H1 (cell line): Measurements from ENCODE around the gene NABP2. TPM values are rescaled to one million over a fixed set of nuclear protein-coding genes. Genes with fewer than 3 reads are reported as not detected.
"Not testable (repeated sequence)": the region's sequence is repeated elsewhere in the genome, so short reads cannot be mapped to it uniquely, and the experiment has no call there.

ENCODE experiments used
- CTCF ChIA-PET: fragments of 300-600 bp; sonication (Branson Sonifier 250); formaldehyde crosslinking; loops from one replicate; lab custom pipeline; 2021; ENCODE audit not compliant: partially characterized antibody; lab: Charles Lee
- POLR2A ChIA-PET: fragments of 300-600 bp; sonication (Branson Sonifier 250); formaldehyde crosslinking; loops from one replicate; lab custom pipeline; 2021; ENCODE audit warnings: inconsistent platforms; ENCODE audit not compliant: partially characterized antibody; lab: Charles Lee
- DNase-seq, 2 experiments: peaks; one replicate each; pipeline versions ENCODE4 v3.0.0 to v3.0.0-alpha.2; 2010 to 2022; ENCODE audit warnings: low spot score in 2 of 2, low read depth in 1 of 2, mixed read lengths in 1 of 2
- FAIRE-seq: peaks from 2 replicates; lab custom pipeline; 2011; peaks lifted over from hg19 to GRCh38; lab: Jason Lieb, UNC
- H2AFZ ChIP-seq: 2 replicates; pipeline ENCODE4 v1.8.1; 2012; ENCODE audit warnings: low read length, inconsistent platforms
- H2AK5ac ChIP-seq: 2 replicates; pipeline ENCODE4 v1.6.1; 2013; ENCODE audit warnings: low read depth, low read length
- H2BK120ac ChIP-seq: replicated peaks from 2 replicates; pipeline ENCODE3; 2013; ENCODE audit warnings: low read depth, low read length, inconsistent platforms
- H2BK12ac ChIP-seq: 2 replicates; pipeline ENCODE4 v1.6.1; 2013; ENCODE audit warnings: low read depth, low read length
- H2BK15ac ChIP-seq: 2 replicates; pipeline ENCODE4 v1.6.1; 2013; ENCODE audit warnings: low read length
- H2BK20ac ChIP-seq: 2 replicates; pipeline ENCODE4 v1.6.1; 2013; ENCODE audit warnings: low read length
- H2BK5ac ChIP-seq: 2 replicates; pipeline ENCODE4 v1.6.1; 2013; ENCODE audit warnings: low read depth, low read length
- H3K14ac ChIP-seq: 2 replicates; pipeline ENCODE4 v1.6.1; 2013; ENCODE audit warnings: inconsistent platforms; ENCODE audit not compliant: insufficient read length
- H3K18ac ChIP-seq: 2 replicates; pipeline ENCODE4 v1.6.1; 2013; ENCODE audit warnings: low read length; ENCODE audit errors: extremely low read depth
- H3K23ac ChIP-seq: 2 replicates; pipeline ENCODE4 v1.6.1; 2013; ENCODE audit warnings: inconsistent platforms; ENCODE audit not compliant: insufficient read length
- H3K23me2 ChIP-seq: 2 replicates; pipeline ENCODE4 v1.6.1; 2013; ENCODE audit warnings: low read depth, low read length
- H3K27ac ChIP-seq: 2 replicates; pipeline ENCODE4 v1.6.1; 2011; ENCODE audit warnings: low read depth, low read length, inconsistent platforms
- H3K27me3 ChIP-seq, 4 experiments: replicated peaks in 1 of 4; 1 replicate in 1 of 4; 2 replicates in 3 of 4; pipeline versions ENCODE4 v1.6.1 to v1.8.1; 2011 to 2013; ENCODE audit warnings: low read length in 3 of 4, mild to moderate bottlenecking in 3 of 4, inconsistent platforms in 2 of 4, mixed read lengths in 2 of 4, moderate library complexity in 1 of 4; ENCODE audit not compliant: control insufficient read depth in 3 of 4, insufficient read depth in 3 of 4; ENCODE audit errors: extremely low read depth in 1 of 4
- H3K36me3 ChIP-seq, 4 experiments: 2 replicates each; pipeline versions ENCODE4 v1.6.1 to v1.8.1; 2011 to 2013; ENCODE audit warnings: mild to moderate bottlenecking in 4 of 4, low read length in 3 of 4, moderate library complexity in 2 of 4, control low read depth in 1 of 4, inconsistent platforms in 1 of 4; ENCODE audit not compliant: insufficient read depth in 4 of 4, control insufficient read depth in 2 of 4
- H3K4ac ChIP-seq: replicated peaks from 2 replicates; pipeline ENCODE3; 2013; ENCODE audit warnings: low read length, low read depth, mixed read lengths, inconsistent platforms; ENCODE audit not compliant: insufficient read length
- H3K4me1 ChIP-seq, 4 experiments: replicated peaks in 1 of 4; 1 replicate in 1 of 4; 2 replicates in 3 of 4; pipeline versions ENCODE4 v1.6.1 to v1.8.1; 2011 to 2013; ENCODE audit warnings: low read length in 3 of 4, inconsistent platforms in 2 of 4, mixed read lengths in 1 of 4; ENCODE audit not compliant: insufficient read depth in 4 of 4, control insufficient read depth in 3 of 4
- H3K4me2 ChIP-seq, 2 experiments: 2 replicates each; pipeline versions ENCODE4 v1.6.1 to v1.8.1; 2011 to 2013; ENCODE audit warnings: low read depth in 2 of 2, low read length in 2 of 2, control low read depth in 1 of 2, inconsistent platforms in 1 of 2, mild to moderate bottlenecking in 1 of 2; ENCODE audit not compliant: insufficient read depth in 1 of 2
- H3K4me3 ChIP-seq, 4 experiments: fragments of 200-600, 300-600 bp in 1 of 4; sonication (generic), shearing (Covaris generic), sonication (Bioruptor Twin) in 1 of 4; 2 replicates each; pipeline versions ENCODE4 v1.5.1 to v1.8.1; 2011 to 2016; ENCODE audit warnings: low read length in 4 of 4, low read depth in 3 of 4, control low read depth in 2 of 4, inconsistent platforms in 2 of 4, mild to moderate bottlenecking in 2 of 4, mixed read lengths in 1 of 4, moderate library complexity in 1 of 4; ENCODE audit not compliant: insufficient read depth in 2 of 4; ENCODE audit errors: extremely low read depth in 1 of 4
- H3K56ac ChIP-seq: replicated peaks from 2 replicates; pipeline ENCODE3; 2013; ENCODE audit warnings: low read depth, mild to moderate bottlenecking, mixed read lengths, low read length, inconsistent platforms; ENCODE audit not compliant: insufficient read length
- H3K79me1 ChIP-seq: 2 replicates; pipeline ENCODE4 v1.6.1; 2013; ENCODE audit warnings: low read depth, low read length, control low read depth
- H3K79me2 ChIP-seq, 2 experiments: 2 replicates each; pipeline versions ENCODE4 v1.6.1 to v1.8.1; 2012 to 2013; ENCODE audit warnings: low read length in 2 of 2, mild to moderate bottlenecking in 2 of 2, inconsistent platforms in 1 of 2; ENCODE audit not compliant: insufficient read depth in 2 of 2, control insufficient read depth in 1 of 2
- H3K9ac ChIP-seq, 4 experiments: replicated peaks in 1 of 4; 1 replicate in 1 of 4; 2 replicates in 3 of 4; pipeline versions ENCODE4 v1.6.1 to v1.8.1; 2011 to 2013; ENCODE audit warnings: low read depth in 3 of 4, low read length in 3 of 4, control low read depth in 2 of 4, mild to moderate bottlenecking in 2 of 4, moderate library complexity in 2 of 4, inconsistent platforms in 1 of 4; ENCODE audit errors: extremely low read depth in 1 of 4
- H3K9me3 ChIP-seq, 2 experiments: 2 replicates each; pipeline versions ENCODE4 v1.6.1 to v1.8.1; 2012 to 2013; ENCODE audit warnings: mild to moderate bottlenecking in 2 of 2, moderate library complexity in 2 of 2, control low read depth in 1 of 2, inconsistent platforms in 1 of 2, low read depth in 1 of 2, low read length in 1 of 2, mixed read lengths in 1 of 2; ENCODE audit not compliant: insufficient read depth in 2 of 2
- H4K20me1 ChIP-seq, 2 experiments: replicated peaks in 1 of 2; 2 replicates each; pipeline versions ENCODE3 to v1.8.1; 2011 to 2013; ENCODE audit warnings: inconsistent platforms in 2 of 2, low read length in 2 of 2, mild to moderate bottlenecking in 1 of 2; ENCODE audit not compliant: insufficient read depth in 2 of 2, control insufficient read depth in 1 of 2
- H4K5ac ChIP-seq: 2 replicates; pipeline ENCODE4 v1.6.1; 2013; ENCODE audit warnings: low read length, low read depth, mixed read lengths, inconsistent platforms; ENCODE audit not compliant: insufficient read length
- H4K8ac ChIP-seq: 2 replicates; pipeline ENCODE4 v1.8.0; 2013; ENCODE audit warnings: mild to moderate bottlenecking, moderate library complexity, low read length, inconsistent platforms; ENCODE audit not compliant: insufficient read depth; ENCODE audit errors: extremely low read depth
- H4K91ac ChIP-seq: replicated peaks from 2 replicates; pipeline ENCODE3; 2013; ENCODE audit warnings: low read length, mixed read lengths, inconsistent platforms; ENCODE audit not compliant: insufficient read length
- WGBS, 2 experiments: shearing (Covaris generic) in 1 of 2; methylation state at CpG; one replicate each; pipeline versions ENCODE4 v1.1.6 to v1.1.7; 2013 to 2015; ENCODE audit warnings: low lambda C conversion rate in 2 of 2, mixed read lengths in 2 of 2, inconsistent platforms in 1 of 2, low coverage in 1 of 2, missing lambda C conversion rate in 1 of 2; ENCODE audit not compliant: insufficient replicate concordance in 2 of 2, insufficient coverage in 1 of 2, insufficient read length in 1 of 2; ENCODE audit errors: extremely low coverage in 1 of 2, missing lambda C conversion rate in 1 of 2; 5-methylcytosine and 5-hydroxymethylcytosine counted together
- polyA plus RNA-seq, 7 experiments: library from polyadenylated mRNA; depleted of rRNA in 3 of 7; stranded (reverse) in 5 of 7; unstranded in 2 of 7; fragments of >200 nt in 5 of 7; fragments of 200-250 nt in 2 of 7; gene quantifications; 1 replicate in 5 of 7; 2 replicates in 1 of 7; 4 replicates in 1 of 7; pipeline versions ENCODE4 v1.2.1 to v1.2.3, GENCODE V29; 2011 to 2013; ENCODE audit warnings: missing spikeins in 2 of 7, mixed read lengths in 2 of 7
- total RNA-seq: library from RNA; stranded (reverse); fragmentation: NEBNext Ultra II Directional; extraction: Animal tissue kit (Norgen Biotek cat#: 25700); gene quantifications from 2 replicates; pipeline ENCODE4 v1.2.1, GENCODE V29; 2021

The NABP2 gene
- total and polyA plus RNA-seq, 2 of the 8 experiments (the other 6 are each of a cell fraction or from before 2014, with no cell fraction given), result 58.1 to 67.5 TPM

DNA sequence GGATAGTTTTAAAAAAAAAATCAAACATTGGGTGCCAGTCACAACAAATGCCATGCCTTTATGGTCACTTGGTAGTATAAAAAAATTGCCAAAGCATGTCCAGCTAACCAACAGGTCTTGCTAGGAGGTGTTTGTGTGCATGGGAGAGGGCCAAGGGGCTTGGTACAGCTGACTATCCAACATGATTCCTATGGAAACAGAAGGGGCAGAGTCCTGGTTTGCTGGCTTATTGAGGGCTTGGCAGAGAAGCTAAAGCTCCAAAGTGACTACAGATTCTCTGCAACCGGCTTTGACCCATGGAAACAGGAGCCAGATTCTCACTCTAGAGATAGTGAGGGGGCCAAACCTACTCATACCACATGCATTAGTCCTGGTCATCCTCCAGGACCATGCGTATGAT lies 48.3 kb downstream of the NABP2 start:
- H3K79me2 ChIP-seq, H3K27me3 ChIP-seq, H4K8ac ChIP-seq, H3K9me3 ChIP-seq, H2AFZ ChIP-seq, DNase-seq, H3K79me1 ChIP-seq, H2BK20ac ChIP-seq, H4K5ac ChIP-seq, H3K14ac ChIP-seq, H3K4me1 ChIP-seq, H3K27ac ChIP-seq, H3K23me2 ChIP-seq, H3K9ac ChIP-seq, H3K4me3 ChIP-seq, H2BK15ac ChIP-seq, H2AK5ac ChIP-seq, H2BK120ac ChIP-seq, H3K4me2 ChIP-seq, H3K23ac ChIP-seq, H3K56ac ChIP-seq, H4K91ac ChIP-seq, H3K4ac ChIP-seq, H2BK12ac ChIP-seq, H4K20me1 ChIP-seq, H3K18ac ChIP-seq, H2BK5ac ChIP-seq: not testable (repeated sequence)
- CTCF ChIA-PET, result interaction anchor here (0.6 to 4.5 kb wide), 3 partner anchors 15 to 507 kb away, joined by 3 to 26 read pairs (median 4); partner anchors contain the start of gene ANKRD52
- peaks cover 12 to 62% (median 36%) of the 10 kb centered on the region in 4 experiments; a peak in 7 of 8 replicates for H3K36me3 ChIP-seq
- FAIRE-seq, result peak; percentile 28
- POLR2A ChIA-PET, result interaction anchor here (0.7 to 2.8 kb wide), 5 partner anchors 14 to 56 kb away, joined by 3 to 10 read pairs (median 4); partner anchors contain the start of genes ANKRD52 and RNF41
- WGBS, 2 experiments, result 96% methylated on average over 2 of the region's 2 CpGs; no CpG with 5 or more reads in 1 of the 2 experiments
